Neural progenitor cell (in vitro differentiated cells): ENCODE results near the gene DVL1. TPM values are rescaled to one million over a fixed set of nuclear protein-coding genes. Genes with fewer than 3 reads are reported as not detected.

Source experiments
- DNase-seq: peaks from one replicate; pipeline ENCODE4 v3.0.0-alpha.2; 2016; ENCODE audit warnings: low spot score
- H2AFZ ChIP-seq: fragments of 200-600 bp; sonication (generic); replicated peaks from 2 replicates; pipeline ENCODE4 v1.6.1; 2016; ENCODE audit warnings: antibody characterized with exemption
- H3F3A ChIP-seq: fragments of 200-600 bp; sonication (generic); 2 replicates; pipeline ENCODE4 v1.6.1; 2016; ENCODE audit warnings: antibody characterized with exemption, low read depth
- H3K27ac ChIP-seq: fragments of 200-600 bp; sonication (generic); 2 replicates; pipeline ENCODE4 v1.5.1; 2016; ENCODE audit warnings: mild to moderate bottlenecking
- H3K27me3 ChIP-seq: fragments of 200-600 bp; sonication (generic); 2 replicates; pipeline ENCODE4 v1.6.1; 2016; ENCODE audit warnings: mild to moderate bottlenecking, moderate library complexity
- H3K36me3 ChIP-seq: fragments of 200-600 bp; sonication (generic); 2 replicates; pipeline ENCODE4 v1.5.1; 2016
- H3K4me1 ChIP-seq: fragments of 200-600 bp; sonication (generic); 2 replicates; pipeline ENCODE4 v1.6.1; 2016; ENCODE audit warnings: mixed run types
- H3K4me2 ChIP-seq: fragments of 200-600 bp; sonication (generic); 2 replicates; pipeline ENCODE4 v1.6.1; 2016
- H3K4me3 ChIP-seq: fragments of 200-600 bp; sonication (generic); 2 replicates; pipeline ENCODE4 v1.5.1; 2016
- H3K79me2 ChIP-seq: fragments of 200-600 bp; sonication (generic); 2 replicates; pipeline ENCODE4 v1.6.1; 2016; ENCODE audit warnings: low read depth
- H3K9ac ChIP-seq: fragments of 200-600 bp; sonication (generic); 2 replicates; pipeline ENCODE4 v1.6.1; 2016
- H3K9me3 ChIP-seq: fragments of 200-600 bp; sonication (generic); 2 replicates; pipeline ENCODE4 v1.5.1; 2016; ENCODE audit warnings: low read depth
- H4K20me1 ChIP-seq: fragments of 200-600 bp; sonication (generic); 2 replicates; pipeline ENCODE4 v1.6.1; 2016; ENCODE audit warnings: low read depth
- H3K27ac Mint-ChIP-seq: 3 replicates; pipeline ENCODE4 v1.8.0; 2021; ENCODE audit warnings: mixed read lengths
- H3K27me3 Mint-ChIP-seq: 2 replicates; pipeline ENCODE4 v1.8.0; 2022; ENCODE audit warnings: low read depth, mild to moderate bottlenecking, inconsistent platforms, moderate library complexity, mixed read lengths; ENCODE audit not compliant: insufficient read depth
- H3K36me3 Mint-ChIP-seq: 3 replicates; pipeline ENCODE4 v1.8.0; 2021; ENCODE audit warnings: mixed read lengths
- H3K4me1 Mint-ChIP-seq: 3 replicates; pipeline ENCODE4 v1.8.0; 2021; ENCODE audit warnings: mixed read lengths
- H3K4me3 Mint-ChIP-seq: 3 replicates; pipeline ENCODE4 v1.8.0; 2021; ENCODE audit warnings: mild to moderate bottlenecking, moderate library complexity, mixed read lengths
- H3K9me3 Mint-ChIP-seq: 3 replicates; pipeline ENCODE4 v1.8.0; 2020; ENCODE audit warnings: mixed read lengths
- CTCF ChIP-seq: fragments of 200-600 bp; sonication (generic); IDR thresholded peaks from 2 replicates; pipeline ENCODE4 v1.5.1; 2017; ENCODE audit warnings: antibody characterized with exemption, mild to moderate bottlenecking
- EZH2 ChIP-seq: fragments of 200-600 bp; sonication (generic); IDR thresholded peaks from 2 replicates; pipeline ENCODE4 v1.6.1; 2017; ENCODE audit warnings: antibody characterized with exemption, mild to moderate bottlenecking, moderate library complexity
- EZH2phosphoT487 ChIP-seq: fragments of 200-600 bp; sonication (generic); IDR thresholded peaks from 2 replicates; pipeline ENCODE4 v1.6.1; 2017; ENCODE audit warnings: antibody characterized with exemption
- total RNA-seq: library from RNA; depleted of rRNA; stranded (reverse); fragments of >200 nt; gene quantifications from 2 replicates; pipeline ENCODE4 v1.2.3, GENCODE V29; 2015; ENCODE audit warnings: low replicate concordance

DVL1 gene
- total RNA-seq, 1 donor from 2014 or later, result 14.5 TPM

- no peak overlapping the region for H2AFZ ChIP-seq
Observed at GRCh38 chr1:1314678-1315335, 34.4 kb downstream of the DVL1 start.

GRCh38 chr1:1314237-1314586, 35.0 kb downstream of the DVL1 start:
- Mint-ChIP-seq H3K27me3 (peaks cover 8% of the 10 kb centered on the region), H3K4me1 (peaks cover 6% of the 10 kb centered on the region), H3K9me3 (no peaks in the 10 kb centered on the region), H3K36me3 (peaks cover 8% of the 10 kb centered on the region), H3K4me3 (no peak overlapping the region), H3K27ac (no peak overlapping the region)
- Histone ChIP-seq H3F3A (peaks cover 22% of the 10 kb centered on the region), H3K36me3 (no peaks in the 10 kb centered on the region), H3K27me3 (peaks cover 4% of the 10 kb centered on the region), H4K20me1 (peaks cover 70% of the 10 kb centered on the region), H3K9me3 (no peaks in the 10 kb centered on the region), H3K79me2 (peaks cover 33% of the 10 kb centered on the region), H3K9ac (no peak overlapping the region), H3K27ac (no peak overlapping the region), H3K4me1 (peaks cover 12% of the 10 kb centered on the region), H2AFZ (no peak overlapping the region), H3K4me3 (no peak overlapping the region), H3K4me2 (no peak overlapping the region)
- no peak for DNase-seq
- no peak for TF ChIP-seq EZH2phosphoT487
- TF ChIP-seq CTCF, result no peak
- no peak for TF ChIP-seq EZH2

More at GRCh38 chr1:1314678-1315335, 34.4 kb downstream of the DVL1 start:
- Mint-ChIP-seq H3K36me3 (peaks cover 11% of the 10 kb centered on the region), H3K4me1 (peaks cover 6% of the 10 kb centered on the region), H3K9me3 (no peaks in the 10 kb centered on the region), H3K4me3 (no peak overlapping the region), H3K27ac (no peak overlapping the region), H3K27me3 (peaks cover 9% of the 10 kb centered on the region)
- no peak overlapping the region for H3K9ac ChIP-seq
- peaks cover 38% of the 10 kb centered on the region for H3K79me2 ChIP-seq
- H3F3A ChIP-seq, result peaks cover 16% of the 10 kb centered on the region
- no peaks in the 10 kb centered on the region for H3K9me3 ChIP-seq
- H4K20me1 ChIP-seq, result peaks cover 70% of the 10 kb centered on the region
- DNase-seq, result no peak
- TF ChIP-seq EZH2phosphoT487 (no peak), CTCF (no peak), EZH2 (no peak)
- no peaks in the 10 kb centered on the region for H3K36me3 ChIP-seq
- H3K4me2 ChIP-seq, result no peak overlapping the region
- H3K27ac ChIP-seq, result no peak overlapping the region
- peaks cover 7% of the 10 kb centered on the region for H3K4me1 ChIP-seq
- no peaks in the 10 kb centered on the region for H3K27me3 ChIP-seq
- H3K4me3 ChIP-seq, result no peak overlapping the region

- Mint-ChIP-seq H3K36me3 (peaks cover 6% of the 10 kb centered on the region), H3K4me3 (no peak overlapping the region), H3K9me3 (no peaks in the 10 kb centered on the region), H3K27ac (no peak overlapping the region), H3K27me3 (peaks cover 4% of the 10 kb centered on the region), H3K4me1 (peaks cover 6% of the 10 kb centered on the region)
- no peak overlapping the region for H3K4me3 ChIP-seq
- H3K27me3 ChIP-seq, result peaks cover 10% of the 10 kb centered on the region
- peaks cover 70% of the 10 kb centered on the region for H4K20me1 ChIP-seq
- no peak overlapping the region for H3K9ac ChIP-seq
- no peak for TF ChIP-seq EZH2
- TF ChIP-seq CTCF, result no peak
- TF ChIP-seq EZH2phosphoT487, result no peak
- H3K79me2 ChIP-seq, result peaks cover 28% of the 10 kb centered on the region
- no peak overlapping the region for H3K27ac ChIP-seq
- DNase-seq, result no peak
- H3K36me3 ChIP-seq, result no peaks in the 10 kb centered on the region
- H3K4me1 ChIP-seq, result peaks cover 17% of the 10 kb centered on the region
- no peak overlapping the region for H2AFZ ChIP-seq
- no peaks in the 10 kb centered on the region for H3K9me3 ChIP-seq
- H3K4me2 ChIP-seq, result no peak overlapping the region
- H3F3A ChIP-seq, result peaks cover 25% of the 10 kb centered on the region
Observed at GRCh38 chr1:1313500-1314236, 35.5 kb downstream of the DVL1 start.
